PC-3 (cell line): ENCODE data around the gene EVC. TPM values are rescaled to one million over a fixed set of nuclear protein-coding genes. Genes with fewer than 3 reads are reported as not detected.

ENCODE experiments used
- ATAC-seq: fragments of 200-7000 bp; cut with Tn5 transposase; 2 replicates; pipeline ENCODE4 v1.9.1; 2020; ENCODE audit warnings: mild to moderate bottlenecking, moderate library complexity
- BruUV-seq: library from RNA; stranded (reverse); fragments of 400-500 nt; replicated peaks from 2 replicates; lab custom pipeline; 2021; lab: Mats Ljungman, UMichigan
- CTCF ChIA-PET: fragments of 300-600 bp; sonication (Branson Sonifier 250); formaldehyde crosslinking; loops from one replicate; lab custom pipeline; 2022; ENCODE audit warnings: antibody characterized with exemption; lab: Charles Lee
- POLR2A ChIA-PET: fragments of 300-600 bp; sonication (Branson Sonifier 250); formaldehyde crosslinking; loops from one replicate; lab custom pipeline; 2022; ENCODE audit warnings: antibody characterized with exemption; ENCODE audit not compliant: unreplicated experiment; lab: Charles Lee
- DNase-seq: peaks from one replicate; pipeline ENCODE4 v3.0.0-alpha.2; 2015
- H2AFZ ChIP-seq: fragments of 300-600 bp; sonication (generic); 2 replicates; pipeline ENCODE4 v1.6.0; 2016; ENCODE audit warnings: antibody characterized with exemption, low read length
- H3F3A ChIP-seq: fragments of 300-600 bp; sonication (generic); one replicate; pipeline ENCODE4 v1.6.0; 2017; ENCODE audit warnings: antibody characterized with exemption, low read length, control low read depth, mild to moderate bottlenecking; ENCODE audit not compliant: unreplicated experiment
- H3K27ac ChIP-seq: fragments of 300-600 bp; sonication (generic); 2 replicates; pipeline ENCODE4 v1.5.1; 2016; ENCODE audit warnings: mild to moderate bottlenecking, low read length
- H3K27me3 ChIP-seq: fragments of 300-600 bp; sonication (generic); 2 replicates; pipeline ENCODE4 v1.6.1; 2016; ENCODE audit warnings: low read length, mixed read lengths
- H3K36me3 ChIP-seq: fragments of 300-600 bp; sonication (generic); 2 replicates; pipeline ENCODE4 v1.6.1; 2016; ENCODE audit warnings: low read depth, mixed run types, low read length, mixed read lengths
- H3K4me1 ChIP-seq: fragments of 300-600 bp; sonication (generic); 2 replicates; pipeline ENCODE4 v1.5.1; 2016; ENCODE audit warnings: low read length; ENCODE audit not compliant: insufficient read depth
- H3K4me2 ChIP-seq: fragments of 300-600 bp; sonication (generic); 2 replicates; pipeline ENCODE4 v1.6.0; 2016; ENCODE audit warnings: low read length
- H3K4me3 ChIP-seq: fragments of 300-600 bp; sonication (generic); 2 replicates; pipeline ENCODE4 v1.5.1; 2016; ENCODE audit warnings: mild to moderate bottlenecking, low read length, mixed read lengths
- H3K79me2 ChIP-seq: fragments of 300-600 bp; sonication (generic); 2 replicates; pipeline ENCODE4 v1.6.1; 2017; ENCODE audit warnings: low read length, mixed read lengths
- H3K9ac ChIP-seq: fragments of 300-600 bp; sonication (generic); 2 replicates; pipeline ENCODE4 v1.6.0; 2016; ENCODE audit warnings: mild to moderate bottlenecking, low read length
- H3K9me2 ChIP-seq: fragments of 300-600 bp; sonication (generic); replicated peaks from 2 replicates; pipeline ENCODE4 v1.6.1; 2016; ENCODE audit warnings: mixed run types, low read length, mixed read lengths
- H3K9me3 ChIP-seq: fragments of 300-600 bp; sonication (generic); 2 replicates; pipeline ENCODE4 v1.6.1; 2016; ENCODE audit warnings: low read length, mixed read lengths
- H4K20me1 ChIP-seq: fragments of 300-600 bp; sonication (generic); 2 replicates; pipeline ENCODE4 v1.6.1; 2016; ENCODE audit warnings: low read length, mixed read lengths
- CTCF ChIP-seq: fragments of 300-600 bp; sonication (generic); conservative IDR thresholded peaks from 2 replicates; pipeline ENCODE4 v1.5.1; 2017; ENCODE audit warnings: antibody characterized with exemption, low read depth, mild to moderate bottlenecking, low read length
- EZH2 ChIP-seq: fragments of 300-600 bp; sonication (generic); IDR thresholded peaks from one replicate; pipeline ENCODE4 v1.6.1; 2017; ENCODE audit warnings: antibody characterized with exemption, mild to moderate bottlenecking, low read length; ENCODE audit not compliant: unreplicated experiment
- EZH2phosphoT487 ChIP-seq: fragments of 300-600 bp; sonication (generic); IDR thresholded peaks from 2 replicates; pipeline ENCODE4 v1.6.1; 2018; ENCODE audit warnings: mild to moderate bottlenecking, antibody characterized with exemption, low read length, borderline replicate concordance
- intact Hi-C: fragments of 100-400 bp; cut with micrococcal nuclease; formaldehyde crosslinking; loops from 2 replicates; pipeline ENCODE4 v1.9.0; 2023
- total RNA-seq: library from RNA; depleted of rRNA; stranded (reverse); fragments of >200 nt; gene quantifications from 2 replicates; pipeline ENCODE4 v1.2.3, GENCODE V29; 2014

EVC gene
- total RNA-seq, 1 experiment from 2014 or later, result 22.7 TPM

GRCh38 chr4:5757091-5757490 is 46.1 kb downstream of the EVC start:
- BruUV-seq, result no TSS peak
- no peaks in the 10 kb centered on the region for H3K9me3 ChIP-seq
- H3K4me1 ChIP-seq, result peaks cover 39% of the 10 kb centered on the region
- H3K9me2 ChIP-seq, result no peaks in the 10 kb centered on the region
- H3K27me3 ChIP-seq, result no peaks in the 10 kb centered on the region
- no peak for ATAC-seq
- H3K79me2 ChIP-seq, result peaks cover 7% of the 10 kb centered on the region; the same call in 1 of the 2 replicates
- no peaks in the 10 kb centered on the region for H4K20me1 ChIP-seq
- ChIA-PET CTCF (no interaction called here), POLR2A (no interaction called here)
- DNase-seq, result no peak
- TF ChIP-seq EZH2phosphoT487, result no peak
- TF ChIP-seq CTCF, result no peak
- no peak for TF ChIP-seq EZH2
- peaks cover 26% of the 10 kb centered on the region for H3K36me3 ChIP-seq
- H3K27ac ChIP-seq, result peak overlapping the region; percentile 96
- no peak overlapping the region for H2AFZ ChIP-seq
- intact Hi-C loops, result no loop called here
- no peak overlapping the region for H3K4me3 ChIP-seq
- no peak overlapping the region for H3K4me2 ChIP-seq
- H3F3A ChIP-seq, result no peaks in the 10 kb centered on the region
- no peak overlapping the region for H3K9ac ChIP-seq

GRCh38 chr4:5757536-5757935 is 46.5 kb downstream of the EVC start:
- Histone ChIP-seq H3F3A (no peaks in the 10 kb centered on the region), H3K4me1 (peaks cover 39% of the 10 kb centered on the region), H3K36me3 (peaks cover 26% of the 10 kb centered on the region), H3K4me3 (no peak overlapping the region), H2AFZ (no peak overlapping the region), H3K4me2 (no peak overlapping the region), H3K27me3 (no peaks in the 10 kb centered on the region), H3K9ac (peak overlapping the region; percentile 62; the same call in 1 of the 2 replicates), H3K27ac (peak overlapping the region; percentile 96), H3K9me3 (no peaks in the 10 kb centered on the region), H3K79me2 (peaks cover 7% of the 10 kb centered on the region; the same call in 1 of the 2 replicates), H3K9me2 (no peaks in the 10 kb centered on the region), H4K20me1 (no peaks in the 10 kb centered on the region)
- ChIA-PET CTCF (no interaction called here), POLR2A (no interaction called here)
- TF ChIP-seq EZH2phosphoT487, result no peak
- no peak for TF ChIP-seq CTCF
- TF ChIP-seq EZH2, result no peak
- ATAC-seq, result no peak
- no peak for DNase-seq
- intact Hi-C loops, result no loop called here
- no TSS peak for BruUV-seq

- Histone ChIP-seq H2AFZ (no peak overlapping the region), H3F3A (no peaks in the 10 kb centered on the region), H3K27me3 (no peaks in the 10 kb centered on the region), H4K20me1 (no peaks in the 10 kb centered on the region), H3K79me2 (peaks cover 7% of the 10 kb centered on the region; the same call in 1 of the 2 replicates), H3K9ac (peak overlapping the region; percentile 62), H3K27ac (peak overlapping the region; percentile 96), H3K9me2 (no peaks in the 10 kb centered on the region), H3K4me3 (no peak overlapping the region), H3K9me3 (no peaks in the 10 kb centered on the region), H3K4me2 (peak overlapping the region; percentile 47), H3K36me3 (peaks cover 26% of the 10 kb centered on the region), H3K4me1 (peaks cover 39% of the 10 kb centered on the region)
- CTCF ChIA-PET, result no interaction called here
- no TSS peak for BruUV-seq
- POLR2A ChIA-PET, result no interaction called here
- no peak for DNase-seq
- TF ChIP-seq CTCF (no peak), EZH2 (no peak), EZH2phosphoT487 (no peak)
- no peak for ATAC-seq
- intact Hi-C loops, result loop anchor here (2.0 kb wide), 1 partner anchor 29 kb away; no protein-coding TSS in a partner anchor
These were observed 47.0 kb downstream of the EVC start for GRCh38 chr4:5757954-5758353.
